ENCODE results near the gene MPZL2.

- TF ChIP-seq ZNF274 (IDR thresholded peaks at IDR 0.05; ENCODE audit: low read depth, low read length) (no peak), SUZ12 (IDR thresholded peaks at IDR 0.05; ENCODE audit: extremely low read depth, insufficient read depth, insufficient read length) (no peak), YY1 (IDR thresholded peaks at IDR 0.05; ENCODE audit: insufficient read depth, insufficient read length) (no peak)
Measured at GRCh38 chr11:118215765-118216164, 48.3 kb downstream of the MPZL2 start.
